ENCODE data around the gene CSTB. TPM values are rescaled to one million over a fixed set of nuclear protein-coding genes. Genes with fewer than 3 reads are reported as not detected.
A peak's percentile ranks its signal among the peaks of the same experiment; 100 is the strongest.

CSTB gene
- polyA plus RNA-seq, 1 donor = 34.9 TPM

DNA sequence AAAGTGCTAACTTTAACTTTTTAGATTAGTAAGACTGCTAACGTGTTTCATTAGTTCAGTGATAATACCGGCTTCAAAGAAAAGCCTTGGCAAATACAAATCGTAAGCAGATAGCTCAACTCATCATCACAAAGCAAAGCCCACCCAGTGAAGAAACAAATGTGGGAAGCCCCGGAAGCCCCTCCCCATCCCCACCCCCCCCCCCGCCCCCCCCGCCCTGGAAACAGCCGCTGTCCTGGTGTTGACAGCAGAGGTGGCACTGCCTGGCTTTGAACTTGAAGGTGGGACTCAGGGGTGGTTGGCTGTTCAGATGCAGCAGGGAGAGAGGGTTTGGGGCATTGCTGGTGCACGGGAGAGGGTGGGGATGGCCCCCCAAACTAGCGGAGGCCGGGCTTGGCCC is 43.0 kb downstream of the CSTB start:
- DNase-seq = no peak

DNA sequence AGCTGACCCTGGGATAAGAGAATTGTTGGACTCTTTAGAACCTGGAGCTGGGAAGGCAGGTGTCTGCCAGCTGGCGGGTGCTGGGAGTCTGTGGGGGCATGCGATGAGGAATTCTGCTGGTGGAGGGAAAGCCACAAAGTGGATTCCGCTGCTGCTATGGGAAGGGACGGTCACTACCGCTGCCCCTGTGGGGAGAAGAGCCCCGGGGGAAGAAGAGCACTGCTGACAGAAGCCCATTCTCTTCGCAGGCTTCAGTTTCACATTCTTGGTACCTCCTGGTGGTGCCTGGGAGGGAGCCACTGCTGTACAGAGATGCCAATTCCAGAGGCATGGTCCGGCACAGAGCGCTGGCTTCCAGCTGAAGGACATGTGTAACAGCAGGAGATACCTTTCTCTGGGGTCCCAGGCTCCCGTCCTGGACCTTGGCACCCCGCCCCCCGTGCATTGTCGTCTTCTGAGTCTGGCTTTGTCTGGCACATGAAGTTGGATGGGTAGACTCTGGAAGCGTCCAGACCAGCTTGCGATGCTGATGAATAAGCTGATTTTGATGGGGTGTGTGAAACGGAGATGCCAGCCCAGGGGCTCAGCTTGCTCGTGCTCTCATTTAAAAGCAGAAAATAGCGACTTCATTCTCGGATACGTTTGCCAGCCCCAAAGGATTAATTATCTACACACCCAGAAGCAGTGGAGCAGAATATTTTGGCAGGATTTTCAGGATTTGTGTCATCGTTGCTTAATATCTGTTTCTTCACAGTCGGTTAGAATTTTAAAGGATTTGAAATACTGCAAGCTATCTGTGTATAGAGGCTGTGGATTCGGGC is 44.0 kb downstream of the CSTB start:
- no peak for DNase-seq

DNA sequence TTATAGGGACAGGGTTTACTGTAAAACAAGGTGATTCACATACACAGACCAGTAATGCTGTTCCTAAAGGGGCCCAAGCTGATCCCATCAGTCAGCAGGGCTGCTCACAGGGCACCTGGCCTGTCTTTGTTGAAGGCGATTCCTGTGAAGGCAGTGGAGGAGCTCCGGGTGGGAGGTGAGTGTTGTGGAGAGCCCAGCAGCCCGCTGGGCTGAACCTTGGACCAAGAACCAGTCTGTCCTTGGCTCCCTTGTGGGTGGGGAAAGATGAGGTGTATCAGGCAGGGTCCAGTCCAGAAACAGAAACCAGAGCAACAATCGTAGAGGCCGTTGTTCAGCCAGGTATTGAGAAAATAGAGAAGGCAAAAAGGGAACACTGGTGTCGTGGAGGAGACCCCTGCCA is 44.6 kb downstream of the CSTB start:
- no peak for DNase-seq

DNA sequence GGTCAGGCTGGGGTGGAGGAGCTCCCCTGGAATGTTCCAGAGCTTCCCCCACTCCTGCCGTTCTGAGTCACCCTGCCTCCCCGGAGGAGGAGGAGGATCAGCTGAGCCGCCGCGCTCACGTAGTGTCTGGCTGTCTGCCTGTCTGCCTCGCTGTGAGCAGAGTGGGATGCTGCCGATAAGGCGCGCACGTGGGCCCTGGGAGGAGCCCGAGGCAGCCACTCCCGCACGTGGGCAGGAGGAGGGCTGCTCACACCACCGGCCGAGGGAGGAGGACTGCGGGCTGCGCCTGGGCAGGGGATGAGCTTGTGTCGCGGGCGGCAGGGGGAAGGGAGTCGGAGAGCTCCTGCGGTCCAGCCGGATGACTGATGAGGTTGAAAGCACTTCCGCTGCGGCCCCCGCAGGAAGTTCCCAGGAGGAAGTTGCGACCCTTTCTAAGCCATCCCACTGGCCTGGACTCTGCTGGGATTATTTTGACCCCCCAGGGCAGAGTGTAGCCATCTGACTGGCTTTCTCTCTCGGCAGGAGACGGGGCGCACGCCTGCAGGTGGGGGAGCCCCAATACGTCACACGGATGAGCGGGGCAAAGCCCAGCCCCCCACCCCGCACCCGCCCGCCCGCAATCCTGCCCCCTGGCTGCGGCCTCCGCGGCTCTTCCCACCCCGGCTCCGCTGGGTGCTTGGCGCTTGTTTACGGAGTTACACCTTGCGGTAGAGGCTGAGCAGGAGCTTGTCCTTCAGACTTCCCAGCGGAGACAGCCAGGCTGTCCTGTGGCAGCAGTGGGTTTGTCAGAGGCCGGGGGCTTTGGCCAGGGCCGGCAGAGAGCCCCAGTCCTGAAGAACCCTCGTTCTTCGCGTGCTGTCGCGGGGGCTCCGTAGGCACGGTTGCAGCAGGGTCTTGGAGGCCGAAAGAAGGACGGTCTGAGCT is 47.4 kb downstream of the CSTB start:
- peak; percentile 85 for DNase-seq

DNA sequence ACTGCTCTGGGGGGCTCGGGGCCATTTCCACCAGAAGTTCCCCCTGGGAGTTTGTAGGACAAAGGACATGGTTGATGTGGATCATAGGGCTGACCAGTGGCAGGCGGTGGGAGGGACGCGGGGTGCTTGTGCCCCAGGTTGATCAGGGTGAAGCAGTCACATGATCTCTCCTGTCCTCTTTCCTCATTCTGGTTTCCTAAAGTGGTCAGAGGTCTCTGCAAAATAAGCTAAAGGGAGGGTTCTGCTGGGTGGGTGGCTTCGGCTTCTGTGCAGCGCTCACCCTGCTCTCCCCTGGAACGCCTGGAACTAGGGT is 48.0 kb downstream of the CSTB start:
- no peak for DNase-seq

DNA sequence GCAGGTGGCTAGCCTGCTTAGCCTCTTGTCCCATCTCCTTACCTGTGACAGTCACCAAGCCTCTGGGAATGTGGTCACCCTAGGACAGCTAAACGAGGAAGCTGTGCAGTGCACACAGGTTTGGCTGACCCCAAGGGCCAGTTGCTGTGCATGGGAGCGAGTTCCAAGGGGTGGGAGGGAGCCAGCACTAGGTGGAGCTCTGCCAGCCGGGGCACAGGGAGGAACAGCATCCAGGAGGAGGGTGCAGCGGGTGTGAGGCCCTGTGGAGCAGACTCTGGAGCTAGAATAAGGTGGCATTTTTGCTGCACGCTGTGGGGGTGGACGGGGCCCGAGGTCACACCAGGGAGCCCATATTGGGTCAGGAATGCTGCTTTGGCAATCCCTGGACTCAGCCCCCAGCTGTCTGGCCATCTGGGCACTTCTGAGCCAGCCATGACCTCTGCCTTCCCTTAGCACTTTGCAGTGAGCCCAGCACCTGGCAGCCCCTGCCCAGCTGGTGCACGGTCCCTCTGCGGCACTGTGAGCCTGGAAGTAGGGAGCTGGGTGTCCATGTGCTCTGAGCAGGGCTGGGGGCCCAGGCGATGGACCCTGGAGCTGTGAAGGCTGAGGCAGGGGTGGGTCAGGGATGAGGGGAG is 48.5 kb downstream of the CSTB start:
- no peak for DNase-seq

DNA sequence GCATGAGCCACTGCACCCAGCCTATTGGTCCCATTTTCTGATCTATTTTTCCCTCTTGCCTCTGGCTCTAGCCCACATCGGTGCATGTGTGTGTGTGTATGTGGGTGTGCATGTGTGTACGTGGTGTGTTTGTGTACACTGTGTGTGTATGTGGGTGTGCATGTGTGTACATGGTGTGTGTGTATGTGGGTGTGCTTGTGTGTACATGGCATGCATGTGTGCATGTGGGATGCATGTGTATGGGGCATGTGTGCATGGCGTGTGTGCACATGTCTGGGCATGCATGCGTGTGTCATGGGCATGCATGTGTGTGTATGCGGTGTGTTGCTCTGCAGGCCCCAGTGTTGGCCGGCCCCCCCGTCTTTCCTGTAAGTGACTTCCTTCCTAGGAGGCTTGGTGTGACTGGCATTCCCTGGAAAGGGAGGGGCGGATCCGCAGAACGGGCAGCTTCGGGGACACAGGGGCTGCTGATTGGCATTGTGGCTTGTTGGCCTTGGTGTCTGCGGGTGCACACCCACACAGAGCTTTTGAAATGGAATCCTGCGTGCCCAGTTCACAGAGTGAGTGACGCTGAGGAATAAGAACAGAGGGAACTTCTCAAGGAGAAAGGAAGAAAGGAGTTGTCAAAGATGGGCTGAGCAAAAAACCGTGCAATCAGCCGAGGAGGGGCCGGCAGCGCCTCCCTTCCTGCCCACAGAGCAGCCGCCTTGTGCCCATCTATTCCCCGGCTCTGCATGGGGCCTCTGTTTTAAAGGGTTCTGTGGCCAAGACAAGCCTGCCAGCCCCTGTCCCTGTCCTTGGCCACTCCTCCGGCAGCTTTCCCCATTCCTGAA is 49.2 kb downstream of the CSTB start:
- DNase-seq = no peak

Other genes starting within 250 kb of the CSTB start
- 3.0 TPM for gene HSF2BP, start 116.8 kb downstream of the CSTB start, polyA plus RNA-seq (ENCODE audit: insufficient read length)
- 33.7 TPM for gene RRP1B, start 116.7 kb downstream of the CSTB start, polyA plus RNA-seq (ENCODE audit: insufficient read length)
- gene PDXK, start 57.2 kb downstream of the CSTB start, polyA plus RNA-seq (ENCODE audit: insufficient read length) = 80.2 TPM
- gene RRP1, start 13.3 kb upstream of the CSTB start, polyA plus RNA-seq (ENCODE audit: insufficient read length) = 29.0 TPM
- 70.7 TPM for gene AGPAT3, start 88.9 kb upstream of the CSTB start, polyA plus RNA-seq (ENCODE audit: insufficient read length)
- gene TRAPPC10, start 236.0 kb upstream of the CSTB start, polyA plus RNA-seq (ENCODE audit: insufficient read length) = 50.9 TPM